Activated CD4-positive, alpha-beta T cell treated with anti-CD3 and anti-CD28 coated beads, Interleukin-2, amount 50 U/mL, for 24 hours (primary cell): ENCODE measurements around the gene GTF2H3.
"Not testable (repeated sequence)": the region's sequence is repeated elsewhere in the genome, so short reads cannot be mapped to it uniquely, and the experiment has no call there.

Source experiments
- DNase-seq, 2 donors: peaks; one replicate each; pipeline ENCODE4 v3.0.0-alpha.2; 2020; ENCODE audit warnings: low read depth in 1 of 2, low spot score in 1 of 2

The GTF2H3 gene

DNA sequence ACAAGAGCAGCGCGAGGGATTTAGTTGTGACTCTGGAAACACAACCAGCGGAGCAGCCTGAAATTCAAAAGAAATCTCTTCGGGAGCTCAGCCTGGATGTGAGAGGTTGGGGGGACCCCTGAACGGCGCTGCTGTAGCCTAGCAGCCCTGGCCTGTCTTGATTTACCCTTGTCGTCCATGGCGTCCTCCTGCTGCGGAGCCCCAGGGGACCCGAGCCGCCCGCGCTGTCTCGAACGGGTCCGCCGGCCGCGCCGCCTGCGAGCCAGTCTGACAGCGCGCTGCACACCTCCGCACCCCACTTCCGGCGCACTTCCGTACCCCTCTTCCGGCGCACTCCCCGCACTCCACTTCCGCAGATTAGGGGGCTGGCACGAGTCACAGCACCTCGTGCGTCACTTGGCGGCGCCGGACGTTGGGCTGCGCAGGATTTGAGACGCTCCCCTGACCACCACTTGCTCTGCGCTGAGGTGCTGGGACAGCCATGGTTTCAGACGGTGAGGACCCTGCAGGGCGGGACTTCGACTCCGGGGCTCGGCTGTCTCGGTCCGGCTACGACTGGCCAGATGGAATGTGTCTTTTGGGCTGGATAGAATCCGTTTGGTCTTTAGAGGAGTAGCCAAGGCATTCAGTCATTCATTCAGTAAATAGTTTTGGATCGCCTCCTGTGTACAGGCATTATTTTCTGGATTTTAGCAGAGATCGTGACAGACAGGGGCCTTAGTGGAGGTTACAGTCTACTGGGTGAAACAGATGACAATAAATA, at the start of gene GTF2H3, which contains the start of gene EIF2B1:
Gene GTF2H3, plus strand, starts transcription at position 451 of the 763 bp plus-strand sequence. Its CDS starts 31 bp downstream, at position 482.
Gene EIF2B1, minus strand, starts transcription at position 308 of the 763 bp plus-strand sequence. Its CDS starts 129 bp downstream, at position 179.
- peak; percentile 94 to 96 for DNase-seq

- DNase-seq, result no peak
These were observed 41.7 kb upstream of the GTF2H3 start for GRCh38 chr12:123591702-123592481.

- no peak for DNase-seq
These were observed 37.9 kb upstream of the GTF2H3 start for GRCh38 chr12:123595729-123596128.

GRCh38 chr12:123597100-123597499, 36.5 kb upstream of the GTF2H3 start:
- DNase-seq, result no peak

- no peak for DNase-seq
These were observed 35.1 kb upstream of the GTF2H3 start for GRCh38 chr12:123598522-123598921.

DNA sequence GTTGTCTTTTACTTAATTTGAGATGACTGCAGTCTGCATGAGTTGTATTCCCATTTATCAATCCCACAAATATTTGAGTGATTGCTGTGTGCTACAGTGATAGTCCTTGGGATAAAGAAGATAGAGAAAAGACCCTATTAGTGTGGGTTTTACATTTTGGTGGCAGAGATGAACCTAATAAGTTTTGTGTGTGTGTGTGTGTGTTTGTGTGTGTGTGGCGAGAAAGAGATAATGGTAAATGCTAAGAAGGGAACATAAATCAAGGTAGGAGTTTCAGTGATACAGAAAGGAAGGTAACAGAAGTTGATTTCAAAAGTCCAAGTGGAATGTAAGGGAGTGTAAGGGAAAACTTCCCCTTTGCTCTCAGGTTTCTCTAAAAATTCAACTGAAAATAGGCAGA, 34.3 kb upstream of the GTF2H3 start:
- no peak for DNase-seq

GRCh38 chr12:123599721-123600120, 33.9 kb upstream of the GTF2H3 start:
- DNase-seq, result no peak

- DNase-seq, result peak; percentile 77 to 79
These were observed 31.8 kb upstream of the GTF2H3 start, which contains the start of gene DDX55 for GRCh38 chr12:123601602-123602489. Gene DDX55 (plus strand): TSS chr12:123602099. CDS start chr12:123602149, 50 bp downstream.

- DNase-seq, result no peak
These were observed 30.9 kb upstream of the GTF2H3 start for GRCh38 chr12:123602651-123603195.

DNA sequence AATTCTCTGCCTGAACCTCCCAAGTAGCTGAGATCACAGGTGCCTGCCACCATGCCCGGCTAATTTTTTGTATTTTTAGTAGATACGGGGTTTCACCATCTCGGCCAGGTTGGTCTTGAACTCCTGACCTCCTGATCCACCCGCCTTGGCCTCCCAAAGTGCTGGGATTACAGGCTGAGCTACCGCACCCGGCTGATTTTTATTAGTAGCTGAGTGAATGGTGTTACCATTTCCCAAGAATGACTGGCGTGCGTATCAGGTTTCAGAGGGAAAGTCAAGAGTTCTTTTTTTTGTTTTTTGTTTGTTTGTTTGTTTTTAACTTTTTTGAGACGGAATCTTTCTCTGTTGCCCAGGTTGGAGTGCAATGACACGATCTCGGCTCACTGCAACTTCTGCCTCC, 30.1 kb upstream of the GTF2H3 start:
- DNase-seq, result not testable (repeated sequence)

GRCh38 chr12:123607756-123608155, 25.9 kb upstream of the GTF2H3 start:
- no peak for DNase-seq

- DNase-seq, result no peak
These were observed 25.4 kb upstream of the GTF2H3 start for GRCh38 chr12:123608182-123608581.

- DNase-seq, result no peak
These were observed 19.5 kb upstream of the GTF2H3 start for GRCh38 chr12:123614110-123614509.

GRCh38 chr12:123614531-123614930, 19.1 kb upstream of the GTF2H3 start:
- no peak for DNase-seq

- DNase-seq, result no peak
These were observed 16.5 kb upstream of the GTF2H3 start for GRCh38 chr12:123617144-123617543.

GRCh38 chr12:123617580-123617979, 16.0 kb upstream of the GTF2H3 start:
- DNase-seq, result no peak

DNA sequence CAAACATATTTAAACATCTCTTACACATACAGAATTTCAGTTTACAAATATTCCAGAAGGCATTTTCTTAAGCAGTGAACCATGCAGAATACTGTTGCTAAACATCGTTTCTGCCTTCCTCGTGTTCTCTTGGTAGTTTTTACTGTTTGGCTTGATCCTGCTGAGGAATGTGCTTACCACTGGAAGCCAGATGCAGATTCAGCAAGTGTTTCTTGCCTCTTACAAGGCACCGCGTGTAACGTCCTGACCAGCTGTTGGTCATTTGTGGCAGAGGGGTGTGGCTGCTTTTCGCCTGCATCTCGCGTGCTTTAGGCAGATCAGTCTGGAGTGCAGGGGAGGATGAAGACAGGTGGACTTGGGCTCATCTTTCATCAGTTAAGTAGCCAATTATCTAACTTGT, 12.5 kb upstream of the GTF2H3 start:
- DNase-seq, result no peak

GRCh38 chr12:123621619-123622530, 11.8 kb upstream of the GTF2H3 start:
- no peak for DNase-seq

- DNase-seq, result no peak
These were observed 523 bp downstream of the GTF2H3 start for GRCh38 chr12:123634142-123634561.

DNA sequence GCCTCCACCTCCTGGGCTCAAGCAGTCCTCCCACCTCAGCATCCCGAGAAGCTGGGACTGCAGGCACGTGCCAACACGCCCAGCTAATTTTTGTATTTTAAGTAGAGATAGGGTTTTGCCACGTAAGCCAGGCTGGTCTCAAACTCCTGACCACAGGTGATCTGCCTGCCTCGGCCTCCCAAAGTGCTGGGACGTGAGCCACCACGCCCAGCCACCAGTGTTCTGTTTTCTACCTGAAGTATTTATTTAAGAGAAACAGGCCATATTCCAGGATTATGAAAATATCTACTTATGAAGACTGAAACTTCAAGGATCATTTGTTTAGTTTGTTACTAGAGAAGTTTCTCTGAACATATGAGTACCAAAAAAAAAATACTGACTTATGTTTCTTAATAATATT, 10.3 kb downstream of the GTF2H3 start:
- no peak for DNase-seq
